Limb (tissue), 2 donors: ENCODE data around the gene DOHH.
"Not testable (repeated sequence)": the region's sequence is repeated elsewhere in the genome, so short reads cannot be mapped to it uniquely, and the experiment has no call there.

ENCODE experiments used
- DNase-seq, 2 donors: peaks; one replicate each; pipeline ENCODE4 v3.0.0-alpha.2; 2016; ENCODE audit errors: extremely low spot score in 2 of 2

Gene DOHH

DNA sequence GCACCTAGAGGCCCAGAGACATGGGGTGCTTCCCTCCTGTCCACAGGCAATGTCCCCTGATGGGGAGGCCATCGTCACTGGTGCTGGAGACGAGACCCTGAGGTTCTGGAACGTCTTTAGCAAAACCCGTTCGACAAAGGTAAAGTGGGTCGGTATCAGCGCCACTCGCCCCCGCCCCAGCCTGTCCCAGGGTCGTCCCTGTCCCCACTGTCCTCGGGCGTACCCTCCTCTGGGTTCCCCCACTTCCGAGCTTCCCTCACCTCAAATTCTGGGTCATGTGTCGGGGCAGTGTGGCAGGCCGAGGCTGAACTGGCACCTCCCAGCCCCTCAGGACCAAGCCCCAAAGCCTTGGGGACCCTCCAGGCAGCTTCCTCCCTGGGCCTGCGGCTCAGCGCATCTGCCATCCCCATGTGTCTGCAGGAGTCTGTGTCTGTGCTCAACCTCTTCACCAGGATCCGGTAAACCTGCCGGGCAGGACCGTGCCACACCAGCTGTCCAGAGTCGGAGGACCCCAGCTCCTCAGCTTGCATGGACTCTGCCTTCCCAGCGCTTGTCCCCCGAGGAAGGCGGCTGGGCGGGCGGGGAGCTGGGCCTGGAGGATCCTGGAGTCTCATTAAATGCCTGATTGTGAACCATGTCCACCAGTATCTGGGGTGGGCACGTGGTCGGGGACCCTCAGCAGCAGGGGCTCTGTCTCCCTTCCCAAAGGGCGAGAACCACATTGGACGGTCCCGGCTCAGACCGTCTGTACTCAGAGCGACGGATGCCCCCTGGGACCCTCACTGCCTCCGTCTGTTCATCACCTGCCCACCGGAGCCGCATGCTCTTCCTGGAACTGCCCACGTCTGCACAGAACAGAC lies 34.1 kb upstream of the DOHH start:
- no peak for DNase-seq

GRCh38 chr19:3533563-3534216 lies 33.2 kb upstream of the DOHH start:
- DNase-seq = no peak

- DNase-seq = no peak
Observed at GRCh38 chr19:3533033-3533432, 32.6 kb upstream of the DOHH start.

DNA sequence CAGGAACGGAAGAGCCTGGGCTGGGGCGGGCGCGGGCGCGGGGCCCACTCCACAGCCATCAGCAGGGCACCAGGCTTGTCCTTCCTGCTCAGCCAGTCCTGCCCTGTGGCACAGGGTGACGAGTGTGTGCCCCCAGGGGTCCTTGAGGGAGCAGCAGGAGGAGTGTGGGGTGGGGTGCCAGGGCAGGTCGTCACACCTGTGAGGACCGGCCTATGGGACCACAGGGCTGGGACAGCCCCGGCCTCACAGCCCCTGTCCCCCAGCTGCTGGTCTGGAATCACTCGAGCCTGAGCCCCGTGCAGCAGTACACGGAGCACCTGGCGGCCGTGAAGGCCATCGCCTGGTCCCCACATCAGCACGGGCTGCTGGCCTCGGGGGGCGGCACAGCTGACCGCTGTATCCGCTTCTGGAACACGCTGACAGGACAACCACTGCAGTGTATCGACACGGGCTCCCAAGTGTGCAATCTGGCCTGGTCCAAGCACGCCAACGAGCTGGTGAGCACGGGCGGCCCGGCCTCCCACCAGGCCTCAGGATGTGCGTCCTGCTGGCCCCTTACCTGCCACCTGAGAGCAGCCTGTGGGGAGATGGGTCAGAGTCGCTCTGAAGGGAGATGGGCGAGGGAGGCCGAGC lies 31.8 kb upstream of the DOHH start:
- no peak for DNase-seq

DNA sequence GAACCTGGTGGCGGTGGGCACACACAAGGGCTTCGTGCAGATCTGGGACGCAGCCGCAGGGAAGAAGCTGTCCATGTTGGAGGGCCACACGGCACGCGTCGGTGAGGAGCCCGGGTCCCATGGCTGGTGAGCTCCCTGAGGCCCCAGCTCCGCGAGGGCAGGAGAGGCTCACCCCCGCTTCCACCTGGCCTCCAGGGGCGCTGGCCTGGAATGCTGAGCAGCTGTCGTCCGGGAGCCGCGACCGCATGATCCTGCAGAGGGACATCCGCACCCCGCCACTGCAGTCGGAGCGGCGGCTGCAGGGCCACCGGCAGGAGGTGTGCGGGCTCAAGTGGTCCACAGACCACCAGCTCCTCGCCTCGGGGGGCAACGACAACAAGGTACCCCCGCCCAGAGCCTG lies 31.2 kb upstream of the DOHH start:
- no peak for DNase-seq

DNA sequence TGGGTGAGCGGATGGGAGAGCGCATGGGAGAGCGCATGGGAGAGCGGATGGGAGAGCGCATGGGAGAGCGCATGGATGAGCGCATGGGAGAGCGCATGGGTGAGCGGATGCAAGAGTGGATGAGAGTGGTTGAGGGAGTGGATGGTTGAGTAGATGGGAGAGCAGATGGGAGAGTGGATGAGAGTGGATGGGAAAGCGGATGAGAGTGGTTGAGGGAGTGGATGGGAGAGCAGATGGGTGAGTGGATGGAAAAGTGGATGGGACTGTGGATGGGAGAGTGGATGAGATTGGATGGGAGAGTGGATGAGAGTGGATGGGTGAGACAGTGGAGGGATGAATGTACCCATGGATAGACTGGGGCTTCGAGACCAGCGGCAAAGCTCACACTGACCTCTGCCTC lies 29.9 kb upstream of the DOHH start:
- DNase-seq = no peak

DNA sequence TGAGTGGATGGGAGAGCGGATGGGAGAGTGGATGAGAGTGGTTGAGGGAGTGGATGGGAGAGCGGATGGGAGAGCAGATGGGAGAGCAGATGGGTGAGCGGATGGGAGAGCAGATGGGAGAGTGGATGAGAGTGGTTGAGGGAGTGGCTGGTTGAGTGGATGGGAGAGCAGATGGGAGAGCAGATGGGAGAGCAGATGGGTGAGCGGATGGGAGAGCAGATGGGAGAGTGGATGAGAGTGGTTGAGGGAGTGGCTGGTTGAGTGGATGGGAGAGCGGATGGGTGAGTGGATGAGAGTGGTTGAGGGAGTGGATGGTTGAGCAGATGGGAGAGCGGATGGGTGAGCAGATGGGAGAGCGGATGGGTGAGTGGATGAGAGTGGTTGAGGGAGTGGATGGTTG lies 28.8 kb upstream of the DOHH start:
- DNase-seq = not testable (repeated sequence)

DNA sequence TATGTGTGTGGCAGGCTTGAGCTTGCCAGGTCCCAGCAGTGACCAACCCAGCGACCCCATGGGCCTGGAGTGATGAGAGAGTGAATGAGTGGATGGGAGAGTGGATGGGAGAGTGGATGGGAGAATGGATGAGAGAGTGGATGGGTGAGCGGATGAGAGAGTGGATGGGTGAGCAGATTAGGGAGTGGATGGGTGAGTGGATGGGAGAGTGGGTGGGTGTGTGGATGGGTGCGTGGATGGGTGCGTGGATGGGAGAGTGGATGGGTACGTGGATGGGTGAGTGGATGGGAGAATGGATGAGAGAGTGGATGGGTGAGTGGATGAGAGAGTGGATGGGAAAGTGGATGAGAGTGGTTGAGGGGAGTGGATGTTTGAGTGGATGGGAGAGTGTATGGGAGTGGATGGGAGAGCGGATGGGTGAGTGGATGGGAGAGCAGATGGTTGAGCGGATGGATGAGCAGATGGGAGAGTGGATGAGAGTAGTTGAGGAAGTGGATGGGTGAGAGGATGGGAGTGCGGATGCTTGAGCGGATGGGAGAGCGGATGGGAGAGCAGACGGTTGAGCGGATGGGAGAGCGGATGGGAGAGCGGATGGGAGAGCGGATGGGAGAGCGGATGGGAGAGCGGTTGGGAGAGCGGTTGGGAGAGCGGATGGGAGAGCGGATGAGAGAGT lies 28.2 kb upstream of the DOHH start:
- no peak for DNase-seq

- DNase-seq = peak in 1 of 2 donors; percentile 23
Observed at GRCh38 chr19:3528080-3528479, 27.6 kb upstream of the DOHH start.

GRCh38 chr19:3527238-3527910 lies 26.9 kb upstream of the DOHH start:
- peak in 1 of 2 donors; percentile 21 for DNase-seq

- DNase-seq = peak in 1 of 2 donors; percentile 31
Observed at GRCh38 chr19:3526507-3527237, 26.2 kb upstream of the DOHH start.

GRCh38 chr19:3524904-3525451 lies 24.5 kb upstream of the DOHH start:
- no peak for DNase-seq

GRCh38 chr19:3524078-3524842 lies 23.8 kb upstream of the DOHH start:
- DNase-seq = peak in 1 of 2 donors; percentile 24

- DNase-seq = no peak
Observed at GRCh38 chr19:3523361-3524077, 23.0 kb upstream of the DOHH start.

GRCh38 chr19:3522421-3523360 lies 22.2 kb upstream of the DOHH start:
- DNase-seq = no peak

- no peak for DNase-seq
Observed at GRCh38 chr19:3521104-3521445, 20.6 kb upstream of the DOHH start.

DNA sequence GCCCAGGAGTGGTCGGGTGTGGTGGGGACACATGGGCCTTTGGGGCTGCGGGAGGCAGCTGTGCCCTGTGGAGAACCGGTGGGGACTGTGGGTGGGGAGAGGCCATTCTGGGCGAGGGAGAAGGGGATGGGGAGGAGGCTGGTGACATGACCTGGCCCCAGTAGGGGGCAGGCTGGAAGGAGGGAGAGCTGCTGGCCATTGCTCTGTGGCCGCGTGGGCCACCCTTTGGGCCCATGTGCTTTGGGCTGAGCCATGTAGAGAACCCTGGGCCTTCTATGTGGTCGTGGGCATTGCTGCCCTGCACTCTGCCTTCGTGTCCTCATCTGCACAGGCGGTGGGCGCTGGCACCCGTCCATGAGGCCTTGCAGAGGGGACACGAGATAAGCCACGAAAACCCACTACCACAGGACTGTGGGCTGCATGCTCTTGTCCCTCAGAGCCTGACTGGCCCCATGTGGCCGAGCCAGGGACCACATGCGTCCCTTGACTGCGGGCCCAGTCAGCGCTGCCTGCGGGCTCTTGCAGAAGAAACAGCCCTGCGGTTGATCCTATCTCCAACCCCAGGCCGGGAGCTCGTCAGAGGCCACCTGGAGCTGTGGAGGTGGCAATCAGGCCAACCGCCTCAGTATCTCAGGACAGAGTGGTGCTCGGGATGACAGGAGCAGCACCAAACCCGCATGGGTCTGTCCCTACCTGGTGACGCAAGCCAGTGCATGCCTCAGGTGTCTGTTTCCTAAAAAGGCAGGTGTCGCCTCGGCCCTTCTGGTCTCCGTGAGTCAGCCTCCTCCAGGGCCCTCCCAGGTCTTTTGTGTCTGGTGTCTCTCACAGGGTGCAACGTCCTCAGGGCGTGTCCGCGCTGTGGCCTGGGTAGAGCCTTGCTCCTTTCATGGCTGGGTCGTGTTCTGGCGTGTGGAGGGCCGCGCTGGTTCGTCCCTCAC lies 20.0 kb upstream of the DOHH start:
- DNase-seq = peak in 1 of 2 donors; percentile 33
